ENCODE results near the gene DIAPH1.

DIAPH1 gene

GRCh38 chr5:141649972-141650371 is 31.2 kb upstream of the DIAPH1 start:
- DNase-seq (ENCODE audit: low spot score): no peak
- in situ Hi-C loops (cut with MboI; ENCODE audit: low sequenced_read_pairs, unreplicated experiment): no loop called here
- no peak for TF ChIP-seq CTCF (IDR thresholded peaks at IDR 0.05; ENCODE audit: borderline replicate concordance, control extremely low read depth, extremely low read depth, insufficient read depth, missing control alignments)

GRCh38 chr5:141649056-141649688 is 30.4 kb upstream of the DIAPH1 start:
- DNase-seq (ENCODE audit: low spot score): no peak
- in situ Hi-C loops (cut with MboI; ENCODE audit: low sequenced_read_pairs, unreplicated experiment): no loop called here
- TF ChIP-seq CTCF (IDR thresholded peaks at IDR 0.05; ENCODE audit: borderline replicate concordance, control extremely low read depth, extremely low read depth, insufficient read depth, missing control alignments): no peak

- DNase-seq (ENCODE audit: low spot score): no peak
- in situ Hi-C loops (cut with MboI; ENCODE audit: low sequenced_read_pairs, unreplicated experiment): no loop called here
- no peak for TF ChIP-seq CTCF (IDR thresholded peaks at IDR 0.05; ENCODE audit: borderline replicate concordance, control extremely low read depth, extremely low read depth, insufficient read depth, missing control alignments)
These were observed 29.1 kb upstream of the DIAPH1 start for GRCh38 chr5:141647851-141648250.

GRCh38 chr5:141647242-141647641 is 28.4 kb upstream of the DIAPH1 start:
- no peak for TF ChIP-seq CTCF (IDR thresholded peaks at IDR 0.05; ENCODE audit: borderline replicate concordance, control extremely low read depth, extremely low read depth, insufficient read depth, missing control alignments)
- in situ Hi-C loops (cut with MboI; ENCODE audit: low sequenced_read_pairs, unreplicated experiment): no loop called here
- no peak for DNase-seq (ENCODE audit: low spot score)

- in situ Hi-C loops (cut with MboI; ENCODE audit: low sequenced_read_pairs, unreplicated experiment): no loop called here
- DNase-seq (ENCODE audit: low spot score): no peak
- TF ChIP-seq CTCF (IDR thresholded peaks at IDR 0.05; ENCODE audit: borderline replicate concordance, control extremely low read depth, extremely low read depth, insufficient read depth, missing control alignments): no peak
These were observed 27.2 kb upstream of the DIAPH1 start for GRCh38 chr5:141646026-141646425.

- DNase-seq (ENCODE audit: low spot score): peak; percentile 69
- no peak for TF ChIP-seq CTCF (IDR thresholded peaks at IDR 0.05; ENCODE audit: borderline replicate concordance, control extremely low read depth, extremely low read depth, insufficient read depth, missing control alignments)
- in situ Hi-C loops (cut with MboI; ENCODE audit: low sequenced_read_pairs, unreplicated experiment): no loop called here
These were observed 23.0 kb upstream of the DIAPH1 start for GRCh38 chr5:141641634-141642267.
